PC-9 (cell line): Measurements from ENCODE around the gene PACRG. TPM values are rescaled to one million over a fixed set of nuclear protein-coding genes. Genes with fewer than 3 reads are reported as not detected.
A peak's percentile ranks its signal among the peaks of the same experiment; 100 is the strongest.

Source experiments
- BruUV-seq: library from RNA; stranded (reverse); fragments of 400-500 nt; replicated peaks from 2 replicates; lab custom pipeline; 2021; lab: Mats Ljungman, UMichigan
- CTCF ChIA-PET: fragments of 300-600 bp; sonication (Branson Sonifier 250); formaldehyde crosslinking; loops from one replicate; lab custom pipeline; 2022; ENCODE audit warnings: antibody characterized with exemption; lab: Charles Lee
- POLR2A ChIA-PET: fragments of 300-600 bp; sonication (Branson Sonifier 250); formaldehyde crosslinking; loops from one replicate; lab custom pipeline; 2022; ENCODE audit warnings: antibody characterized with exemption; ENCODE audit not compliant: unreplicated experiment; lab: Charles Lee
- DNase-seq, 2 experiments: peaks; one replicate each; pipeline versions ENCODE4 v3.0.0 to v3.0.0-alpha.2; 2015 to 2022; ENCODE audit warnings: mixed read lengths in 1 of 2
- H2AFZ ChIP-seq: fragments of 200-600 bp; sonication (generic); 2 replicates; pipeline ENCODE4 v1.8.1; 2017; ENCODE audit warnings: antibody characterized with exemption
- H3F3A ChIP-seq: fragments of 200-600 bp; sonication (generic); 2 replicates; pipeline ENCODE4 v1.8.1; 2017; ENCODE audit warnings: antibody characterized with exemption, mild to moderate bottlenecking, low read depth; ENCODE audit not compliant: insufficient read depth
- H3K27ac ChIP-seq: fragments of 200-600 bp; sonication (generic); 2 replicates; pipeline ENCODE4 v1.6.1; 2016; ENCODE audit warnings: mixed run types
- H3K27me3 ChIP-seq: fragments of 200-600 bp; sonication (generic); 2 replicates; pipeline ENCODE4 v1.6.1; 2016; ENCODE audit warnings: low read depth, mixed run types; ENCODE audit not compliant: insufficient read depth
- H3K36me3 ChIP-seq: fragments of 200-600 bp; sonication (generic); 2 replicates; pipeline ENCODE4 v1.6.1; 2016; ENCODE audit warnings: low read depth, mixed run types
- H3K4me1 ChIP-seq: fragments of 200-600 bp; sonication (generic); replicated peaks from 2 replicates; pipeline ENCODE4 v1.6.1; 2016; ENCODE audit warnings: mixed run types; ENCODE audit not compliant: insufficient read depth
- H3K4me2 ChIP-seq: fragments of 200-600 bp; sonication (generic); 2 replicates; pipeline ENCODE4 v1.6.1; 2017; ENCODE audit warnings: mixed run types
- H3K4me3 ChIP-seq: fragments of 200-600 bp; sonication (generic); 2 replicates; pipeline ENCODE4 v1.6.1; 2016; ENCODE audit warnings: mixed run types
- H3K79me2 ChIP-seq: fragments of 200-600 bp; sonication (generic); 2 replicates; pipeline ENCODE4 v1.6.1; 2017; ENCODE audit warnings: low read depth, mixed run types
- H3K9me2 ChIP-seq: fragments of 200-600 bp; sonication (generic); 2 replicates; pipeline ENCODE4 v1.8.1; 2017; ENCODE audit warnings: mild to moderate bottlenecking; ENCODE audit not compliant: insufficient read depth
- H3K9me3 ChIP-seq: fragments of 200-600 bp; sonication (generic); 2 replicates; pipeline ENCODE4 v1.8.1; 2016; ENCODE audit warnings: low read depth; ENCODE audit not compliant: insufficient read depth
- H4K20me1 ChIP-seq: fragments of 200-600 bp; sonication (generic); 2 replicates; pipeline ENCODE4 v1.8.1; 2017; ENCODE audit not compliant: insufficient read depth
- CTCF ChIP-seq: fragments of 200-600 bp; sonication (generic); conservative IDR thresholded peaks from 2 replicates; pipeline ENCODE4 v1.6.1; 2017; ENCODE audit warnings: mixed run types, antibody characterized with exemption, mild to moderate bottlenecking, moderate library complexity
- EZH2 ChIP-seq: fragments of 200-600 bp; sonication (generic); IDR thresholded peaks from 2 replicates; pipeline ENCODE4 v1.8.0; 2017; ENCODE audit warnings: antibody characterized with exemption, low read depth
- intact Hi-C: fragments of 100-400 bp; cut with micrococcal nuclease; formaldehyde crosslinking; loops from one replicate; pipeline ENCODE4 v1.10.0; 2022; ENCODE audit not compliant: unreplicated experiment
- total RNA-seq: library from RNA; stranded (reverse); gene quantifications from 2 replicates; pipeline ENCODE4 v1.2.3, GENCODE V29; 2021

The PACRG gene
- total RNA-seq, 1 experiment from 2014 or later, result not detected

GRCh38 chr6:163302747-163303146 lies 575.0 kb downstream of the PACRG start:
- no peak for TF ChIP-seq EZH2
- no peak for TF ChIP-seq CTCF
- Histone ChIP-seq H3K4me2 (no peak overlapping the region), H3K4me1 (peaks cover 10% of the 10 kb centered on the region), H4K20me1 (no peaks in the 10 kb centered on the region), H2AFZ (no peak overlapping the region), H3K36me3 (no peaks in the 10 kb centered on the region), H3K9me2 (no peaks in the 10 kb centered on the region), H3K27me3 (no peaks in the 10 kb centered on the region), H3K4me3 (no peak overlapping the region), H3F3A (peaks cover 6% of the 10 kb centered on the region), H3K27ac (no peak overlapping the region), H3K9me3 (no peaks in the 10 kb centered on the region), H3K79me2 (no peaks in the 10 kb centered on the region)
- DNase-seq, result no peak
- no TSS peak for BruUV-seq
- ChIA-PET CTCF (no interaction called here), POLR2A (no interaction called here)
- intact Hi-C loops, result no loop called here

GRCh38 chr6:163306000-163306399 lies 578.2 kb downstream of the PACRG start:
- POLR2A ChIA-PET, result no interaction called here
- no peaks in the 10 kb centered on the region for H3K79me2 ChIP-seq
- H3K36me3 ChIP-seq, result no peaks in the 10 kb centered on the region
- CTCF ChIA-PET, result no interaction called here
- H3F3A ChIP-seq, result peaks cover 37% of the 10 kb centered on the region
- H3K27ac ChIP-seq, result no peak overlapping the region
- no TSS peak for BruUV-seq
- no peaks in the 10 kb centered on the region for H4K20me1 ChIP-seq
- intact Hi-C loops, result no loop called here
- no peak overlapping the region for H2AFZ ChIP-seq
- H3K9me3 ChIP-seq, result no peaks in the 10 kb centered on the region
- H3K4me2 ChIP-seq, result no peak overlapping the region
- H3K9me2 ChIP-seq, result no peaks in the 10 kb centered on the region
- H3K4me1 ChIP-seq, result peaks cover 43% of the 10 kb centered on the region
- no peak for DNase-seq
- H3K4me3 ChIP-seq, result no peak overlapping the region
- TF ChIP-seq CTCF (no peak), EZH2 (no peak)
- H3K27me3 ChIP-seq, result no peaks in the 10 kb centered on the region

- TF ChIP-seq EZH2 (no peak), CTCF (no peak)
Measured at GRCh38 chr6:163308629-163309440, 581.1 kb downstream of the PACRG start.

More at GRCh38 chr6:163308629-163309440, 581.1 kb downstream of the PACRG start:
- Histone ChIP-seq H3F3A (peaks cover 43% of the 10 kb centered on the region), H3K4me2 (peak overlapping the region; percentile 80), H4K20me1 (no peaks in the 10 kb centered on the region), H3K9me3 (no peaks in the 10 kb centered on the region), H3K36me3 (no peaks in the 10 kb centered on the region), H3K27ac (peak overlapping the region; percentile 99), H3K9me2 (no peaks in the 10 kb centered on the region), H3K4me1 (peaks cover 59% of the 10 kb centered on the region), H3K27me3 (no peaks in the 10 kb centered on the region), H3K79me2 (no peaks in the 10 kb centered on the region), H3K4me3 (peak overlapping the region; percentile 45; the same call in 1 of the 2 replicates), H2AFZ (peak overlapping the region; percentile 84)
- no TSS peak for BruUV-seq
- CTCF ChIA-PET, result interaction anchor here (0.6 kb wide), 1 partner anchor 231 kb away, joined by 3 read pairs; no protein-coding TSS in a partner anchor
- POLR2A ChIA-PET, result interaction anchor here (0.7 kb wide), 1 partner anchor 119 kb away, joined by 8 read pairs; no protein-coding TSS in a partner anchor
- intact Hi-C loops, result no loop called here
- DNase-seq, result no peak
